Lower lobe of right lung (tissue), 2 donors: ENCODE measurements around the gene LMTK3. TPM values are rescaled to one million over a fixed set of nuclear protein-coding genes. Genes with fewer than 3 reads are reported as not detected.

Experiments used
- ATAC-seq, 2 donors: fragments of 200-7000 bp; cut with Tn5 transposase; one replicate each; pipeline ENCODE4 v1.9.1; 2020 to 2022; ENCODE audit warnings: mild to moderate bottlenecking in 2 of 2, moderate library complexity in 2 of 2
- DNase-seq: peaks from one replicate; pipeline ENCODE4 v3.0.0-alpha.2; 2020
- H3K27ac ChIP-seq: fragments of 200-600 bp; one replicate; pipeline ENCODE4 v1.8.0; 2022
- H3K27me3 ChIP-seq: fragments of 200-600 bp; one replicate; pipeline ENCODE4 v1.8.0; 2022; ENCODE audit warnings: low read depth
- H3K36me3 ChIP-seq: fragments of 200-600 bp; one replicate; pipeline ENCODE4 v1.8.0; 2022; ENCODE audit warnings: mild to moderate bottlenecking
- H3K4me1 ChIP-seq: fragments of 200-600 bp; one replicate; pipeline ENCODE4 v1.8.0; 2022
- H3K4me3 ChIP-seq: fragments of 200-600 bp; one replicate; pipeline ENCODE4 v1.8.0; 2022; ENCODE audit warnings: mild to moderate bottlenecking
- H3K9me3 ChIP-seq: fragments of 200-600 bp; one replicate; pipeline ENCODE4 v1.8.0; 2022
- CTCF ChIP-seq: fragments of 200-600 bp; IDR thresholded peaks from one replicate; pipeline ENCODE4 v1.8.0; 2022; ENCODE audit warnings: antibody characterized with exemption, mild to moderate bottlenecking
- intact Hi-C: fragments of 100-400 bp; cut with DNase I; formaldehyde crosslinking; loops from one replicate; pipeline ENCODE4 v1.11.0; 2022
- total RNA-seq: library from RNA; stranded (reverse); fragmentation: NEBNext Ultra II Directional; extraction: Animal tissue kit (Norgen Biotek cat#: 25700); gene quantifications from one replicate; pipeline ENCODE4 v1.2.1, GENCODE V29; 2021
- donor health status: DM: no; HTN: yes; CAD: no; lungs with severe emphysema.

LMTK3 gene
- total RNA-seq, 1 donor from 2014 or later = 7.1 TPM

GRCh38 chr19:48443256-48443655, 68.4 kb downstream of the LMTK3 start:
- peak; percentile 58 for DNase-seq
- peaks cover 30% of the 10 kb centered on the region for H3K27me3 ChIP-seq

GRCh38 chr19:48442116-48443035, 69.3 kb downstream of the LMTK3 start:
- H3K27ac ChIP-seq = no peak overlapping the region
- TF ChIP-seq CTCF = no peak
- DNase-seq (no peak), ATAC-seq (no peak)
- intact Hi-C loops = no loop called here
- H3K27me3 ChIP-seq = peaks cover 31% of the 10 kb centered on the region
- peaks cover 5% of the 10 kb centered on the region for H3K36me3 ChIP-seq
- no peaks in the 10 kb centered on the region for H3K9me3 ChIP-seq
- H3K4me3 ChIP-seq = no peak overlapping the region
- H3K4me1 ChIP-seq = peaks cover 31% of the 10 kb centered on the region

More at GRCh38 chr19:48443256-48443655, 68.4 kb downstream of the LMTK3 start:
- H3K27ac ChIP-seq = no peak overlapping the region
- ATAC-seq = no peak
- peaks cover 14% of the 10 kb centered on the region for H3K36me3 ChIP-seq
- peak overlapping the region; percentile 99 for H3K4me3 ChIP-seq
- H3K4me1 ChIP-seq = peaks cover 31% of the 10 kb centered on the region
- no peak for TF ChIP-seq CTCF
- no peaks in the 10 kb centered on the region for H3K9me3 ChIP-seq
- intact Hi-C loops = no loop called here

GRCh38 chr19:48441360-48442050, 70.1 kb downstream of the LMTK3 start:
- no peak for TF ChIP-seq CTCF
- no peak for DNase-seq
- H3K27me3 ChIP-seq = peaks cover 40% of the 10 kb centered on the region
- H3K4me1 ChIP-seq = peaks cover 24% of the 10 kb centered on the region
- H3K36me3 ChIP-seq = no peaks in the 10 kb centered on the region
- no peak overlapping the region for H3K4me3 ChIP-seq
- no peaks in the 10 kb centered on the region for H3K9me3 ChIP-seq
- no peak for ATAC-seq
- intact Hi-C loops = no loop called here
- no peak overlapping the region for H3K27ac ChIP-seq

GRCh38 chr19:48436586-48436985, 75.0 kb downstream of the LMTK3 start:
- Histone ChIP-seq H3K4me1 (no peaks in the 10 kb centered on the region), H3K27me3 (peaks cover 24% of the 10 kb centered on the region), H3K27ac (no peak overlapping the region), H3K9me3 (no peaks in the 10 kb centered on the region), H3K36me3 (no peaks in the 10 kb centered on the region), H3K4me3 (no peak overlapping the region)
- TF ChIP-seq CTCF = no peak
- intact Hi-C loops = no loop called here
- DNase-seq = no peak
- no peak for ATAC-seq

Other genes starting within 250 kb of the LMTK3 start
- gene ZNF114, start 241.8 kb downstream of the LMTK3 start, total RNA-seq = 1.4 TPM
- gene EMP3, start 186.3 kb downstream of the LMTK3 start, total RNA-seq = 123 TPM
- 11.1 TPM for gene TMEM143, start 147.9 kb downstream of the LMTK3 start, total RNA-seq
- gene SYNGR4, start 147.5 kb downstream of the LMTK3 start, total RNA-seq = not detected
- 137 TPM for gene KDELR1, start 120.3 kb downstream of the LMTK3 start, total RNA-seq
- gene GRIN2D, start 118.2 kb downstream of the LMTK3 start, total RNA-seq = 0.95 TPM
- gene GRWD1, start 65.9 kb downstream of the LMTK3 start, total RNA-seq = 25.8 TPM
- 0.71 TPM for gene KCNJ14, start 56.3 kb downstream of the LMTK3 start, total RNA-seq
- gene CYTH2, start 42.5 kb downstream of the LMTK3 start, total RNA-seq = 75.2 TPM
- 14.4 TPM for gene SULT2B1, start 40.3 kb upstream of the LMTK3 start, total RNA-seq
- not detected for gene SPACA4, start 94.9 kb upstream of the LMTK3 start, total RNA-seq
- gene FAM83E, start 103.2 kb upstream of the LMTK3 start, total RNA-seq = 34.1 TPM
- gene RPL18, start 107.3 kb upstream of the LMTK3 start, total RNA-seq = 997 TPM
- 23.8 TPM for gene SPHK2, start 107.7 kb upstream of the LMTK3 start, total RNA-seq
- 17.7 TPM for gene DBP, start 125.5 kb upstream of the LMTK3 start, total RNA-seq
- 7.8 TPM for gene CA11, start 134.4 kb upstream of the LMTK3 start, total RNA-seq
- gene NTN5, start 161.2 kb upstream of the LMTK3 start, total RNA-seq = 0.24 TPM
- 1.2 TPM for gene FUT2, start 184.1 kb upstream of the LMTK3 start, total RNA-seq
- gene MAMSTR, start 207.9 kb upstream of the LMTK3 start, total RNA-seq = 1.5 TPM
- 33.4 TPM for gene RASIP1, start 228.8 kb upstream of the LMTK3 start, total RNA-seq
- gene IZUMO1, start 235.1 kb upstream of the LMTK3 start, total RNA-seq = 2.9 TPM
- 13.2 TPM for gene FUT1, start 240.8 kb upstream of the LMTK3 start, total RNA-seq
- not detected for gene FGF21, start 243.7 kb upstream of the LMTK3 start, total RNA-seq